GM12801 (cell line): ENCODE data around the gene HYAL2.

Source experiments
- CTCF ChIP-seq: IDR thresholded peaks from one replicate; pipeline ENCODE4 v1.5.1; 2011; ENCODE audit warnings: control low read depth; ENCODE audit not compliant: insufficient read length; ENCODE audit errors: extremely low read depth

The HYAL2 gene

GRCh38 chr3:50271314-50271936 is 51.1 kb downstream of the HYAL2 start:
- TF ChIP-seq CTCF, result no peak

GRCh38 chr3:50270422-50271224 is 51.9 kb downstream of the HYAL2 start:
- TF ChIP-seq CTCF, result no peak

- no peak for TF ChIP-seq CTCF
Measured at GRCh38 chr3:50269977-50270413, 52.5 kb downstream of the HYAL2 start.

GRCh38 chr3:50269460-50269859 is 53.1 kb downstream of the HYAL2 start:
- TF ChIP-seq CTCF, result no peak

- TF ChIP-seq CTCF, result no peak
Measured at GRCh38 chr3:50268703-50269451, 53.7 kb downstream of the HYAL2 start, which contains the start of gene SEMA3B. Gene SEMA3B, plus strand, starts transcription at chr3:50269147. Its CDS starts 94 bp downstream, at chr3:50269241.

- no peak for TF ChIP-seq CTCF
Measured at GRCh38 chr3:50268276-50268675, 54.3 kb downstream of the HYAL2 start.
